Neural progenitor cell (in vitro differentiated cells): ENCODE measurements around the gene FBP1. TPM values are rescaled to one million over a fixed set of nuclear protein-coding genes. Genes with fewer than 3 reads are reported as not detected.

Experiments used
- DNase-seq: peaks from one replicate; pipeline ENCODE4 v3.0.0-alpha.2; 2016; ENCODE audit warnings: low spot score
- H2AFZ ChIP-seq: fragments of 200-600 bp; sonication (generic); replicated peaks from 2 replicates; pipeline ENCODE4 v1.6.1; 2016; ENCODE audit warnings: antibody characterized with exemption
- H3F3A ChIP-seq: fragments of 200-600 bp; sonication (generic); 2 replicates; pipeline ENCODE4 v1.6.1; 2016; ENCODE audit warnings: antibody characterized with exemption, low read depth
- H3K27ac ChIP-seq: fragments of 200-600 bp; sonication (generic); 2 replicates; pipeline ENCODE4 v1.5.1; 2016; ENCODE audit warnings: mild to moderate bottlenecking
- H3K27me3 ChIP-seq: fragments of 200-600 bp; sonication (generic); 2 replicates; pipeline ENCODE4 v1.6.1; 2016; ENCODE audit warnings: mild to moderate bottlenecking, moderate library complexity
- H3K36me3 ChIP-seq: fragments of 200-600 bp; sonication (generic); 2 replicates; pipeline ENCODE4 v1.5.1; 2016
- H3K4me1 ChIP-seq: fragments of 200-600 bp; sonication (generic); 2 replicates; pipeline ENCODE4 v1.6.1; 2016; ENCODE audit warnings: mixed run types
- H3K4me2 ChIP-seq: fragments of 200-600 bp; sonication (generic); 2 replicates; pipeline ENCODE4 v1.6.1; 2016
- H3K4me3 ChIP-seq: fragments of 200-600 bp; sonication (generic); 2 replicates; pipeline ENCODE4 v1.5.1; 2016
- H3K79me2 ChIP-seq: fragments of 200-600 bp; sonication (generic); 2 replicates; pipeline ENCODE4 v1.6.1; 2016; ENCODE audit warnings: low read depth
- H3K9ac ChIP-seq: fragments of 200-600 bp; sonication (generic); 2 replicates; pipeline ENCODE4 v1.6.1; 2016
- H3K9me3 ChIP-seq: fragments of 200-600 bp; sonication (generic); 2 replicates; pipeline ENCODE4 v1.5.1; 2016; ENCODE audit warnings: low read depth
- H4K20me1 ChIP-seq: fragments of 200-600 bp; sonication (generic); 2 replicates; pipeline ENCODE4 v1.6.1; 2016; ENCODE audit warnings: low read depth
- H3K27ac Mint-ChIP-seq: 3 replicates; pipeline ENCODE4 v1.8.0; 2021; ENCODE audit warnings: mixed read lengths
- H3K27me3 Mint-ChIP-seq: 2 replicates; pipeline ENCODE4 v1.8.0; 2022; ENCODE audit warnings: low read depth, mild to moderate bottlenecking, inconsistent platforms, moderate library complexity, mixed read lengths; ENCODE audit not compliant: insufficient read depth
- H3K36me3 Mint-ChIP-seq: 3 replicates; pipeline ENCODE4 v1.8.0; 2021; ENCODE audit warnings: mixed read lengths
- H3K4me1 Mint-ChIP-seq: 3 replicates; pipeline ENCODE4 v1.8.0; 2021; ENCODE audit warnings: mixed read lengths
- H3K4me3 Mint-ChIP-seq: 3 replicates; pipeline ENCODE4 v1.8.0; 2021; ENCODE audit warnings: mild to moderate bottlenecking, moderate library complexity, mixed read lengths
- H3K9me3 Mint-ChIP-seq: 3 replicates; pipeline ENCODE4 v1.8.0; 2020; ENCODE audit warnings: mixed read lengths
- EZH2 ChIP-seq: fragments of 200-600 bp; sonication (generic); IDR thresholded peaks from 2 replicates; pipeline ENCODE4 v1.6.1; 2017; ENCODE audit warnings: antibody characterized with exemption, mild to moderate bottlenecking, moderate library complexity
- EZH2phosphoT487 ChIP-seq: fragments of 200-600 bp; sonication (generic); IDR thresholded peaks from 2 replicates; pipeline ENCODE4 v1.6.1; 2017; ENCODE audit warnings: antibody characterized with exemption
- total RNA-seq: library from RNA; depleted of rRNA; stranded (reverse); fragments of >200 nt; gene quantifications from 2 replicates; pipeline ENCODE4 v1.2.3, GENCODE V29; 2015; ENCODE audit warnings: low replicate concordance
- TF ChIP-seq, protein P1 (sequence below): fragments of 200-600 bp; sonication (generic); IDR thresholded peaks from 2 replicates; pipeline ENCODE4 v1.5.1; 2017; ENCODE audit warnings: antibody characterized with exemption, mild to moderate bottlenecking

FBP1 gene
- total RNA-seq, 1 donor from 2014 or later, result not detected

DNA sequence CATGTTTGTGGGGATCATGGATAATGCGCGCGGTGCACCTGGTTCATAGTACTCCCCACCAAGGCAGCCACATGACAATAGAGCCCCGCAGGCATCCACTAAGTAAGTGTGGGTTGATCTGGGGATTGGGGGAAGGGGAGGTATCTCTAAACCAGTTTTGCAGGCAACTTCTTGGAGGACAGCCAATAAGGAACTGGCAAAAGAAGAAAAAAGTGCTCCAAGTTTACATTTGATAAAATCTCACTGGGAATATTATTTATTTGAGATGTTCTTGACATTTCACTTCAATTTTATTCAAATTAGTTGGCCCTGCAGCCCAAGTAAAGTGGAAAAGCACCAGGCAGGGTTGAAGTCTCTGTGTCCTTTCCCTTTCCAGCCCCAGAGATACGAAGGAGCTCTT, 8.5 kb downstream of the FBP1 start:
- H4K20me1 ChIP-seq, result no peaks in the 10 kb centered on the region
- no peaks in the 10 kb centered on the region for H3K9me3 Mint-ChIP-seq
- H2AFZ ChIP-seq, result no peak overlapping the region
- TF ChIP-seq EZH2, result no peak
- TF ChIP-seq, protein P1, sequence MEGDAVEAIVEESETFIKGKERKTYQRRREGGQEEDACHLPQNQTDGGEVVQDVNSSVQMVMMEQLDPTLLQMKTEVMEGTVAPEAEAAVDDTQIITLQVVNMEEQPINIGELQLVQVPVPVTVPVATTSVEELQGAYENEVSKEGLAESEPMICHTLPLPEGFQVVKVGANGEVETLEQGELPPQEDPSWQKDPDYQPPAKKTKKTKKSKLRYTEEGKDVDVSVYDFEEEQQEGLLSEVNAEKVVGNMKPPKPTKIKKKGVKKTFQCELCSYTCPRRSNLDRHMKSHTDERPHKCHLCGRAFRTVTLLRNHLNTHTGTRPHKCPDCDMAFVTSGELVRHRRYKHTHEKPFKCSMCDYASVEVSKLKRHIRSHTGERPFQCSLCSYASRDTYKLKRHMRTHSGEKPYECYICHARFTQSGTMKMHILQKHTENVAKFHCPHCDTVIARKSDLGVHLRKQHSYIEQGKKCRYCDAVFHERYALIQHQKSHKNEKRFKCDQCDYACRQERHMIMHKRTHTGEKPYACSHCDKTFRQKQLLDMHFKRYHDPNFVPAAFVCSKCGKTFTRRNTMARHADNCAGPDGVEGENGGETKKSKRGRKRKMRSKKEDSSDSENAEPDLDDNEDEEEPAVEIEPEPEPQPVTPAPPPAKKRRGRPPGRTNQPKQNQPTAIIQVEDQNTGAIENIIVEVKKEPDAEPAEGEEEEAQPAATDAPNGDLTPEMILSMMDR, result no peak
- no peak for TF ChIP-seq EZH2phosphoT487
- no peak overlapping the region for H3K27ac Mint-ChIP-seq
- H3K4me3 Mint-ChIP-seq, result no peak overlapping the region
- H3K27me3 ChIP-seq, result peaks cover 14% of the 10 kb centered on the region
- no peaks in the 10 kb centered on the region for H3K9me3 ChIP-seq
- no peaks in the 10 kb centered on the region for H3K36me3 Mint-ChIP-seq
- peaks cover 7% of the 10 kb centered on the region for H3K4me1 ChIP-seq
- no peaks in the 10 kb centered on the region for H3F3A ChIP-seq
- no peak overlapping the region for H3K9ac ChIP-seq
- no peak overlapping the region for H3K27ac ChIP-seq
- DNase-seq, result peak; percentile 26
- H3K4me3 ChIP-seq, result no peak overlapping the region
- H3K36me3 ChIP-seq, result no peaks in the 10 kb centered on the region
- H3K79me2 ChIP-seq, result no peaks in the 10 kb centered on the region
- H3K4me1 Mint-ChIP-seq, result peaks cover 12% of the 10 kb centered on the region
- peaks cover 19% of the 10 kb centered on the region for H3K27me3 Mint-ChIP-seq
- H3K4me2 ChIP-seq, result peak overlapping the region; percentile 27

DNA sequence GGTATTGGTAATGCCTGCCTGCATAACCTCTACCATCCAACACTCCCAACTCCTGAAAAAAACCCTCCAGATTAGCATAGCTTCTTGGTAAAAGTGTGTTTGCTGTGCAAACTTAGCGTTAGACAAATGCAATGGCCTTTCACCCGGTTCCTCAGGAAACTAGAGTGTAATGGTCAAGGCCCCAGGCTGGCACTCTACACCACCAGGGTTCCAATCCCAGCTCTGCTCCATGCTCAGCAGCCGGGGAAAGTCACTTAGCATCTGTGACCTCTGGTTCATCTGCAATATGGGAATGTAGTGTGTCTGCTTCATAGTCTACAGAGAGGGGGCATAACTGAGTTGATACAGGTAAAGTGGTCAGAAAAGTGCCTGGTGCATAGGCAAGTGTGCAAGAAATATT, 9.0 kb downstream of the FBP1 start:
- TF ChIP-seq, protein P1, result no peak
- no peak for TF ChIP-seq EZH2
- TF ChIP-seq EZH2phosphoT487, result no peak
- H3K4me3 Mint-ChIP-seq, result no peak overlapping the region
- peaks cover 21% of the 10 kb centered on the region for H3K27me3 Mint-ChIP-seq
- H3K9ac ChIP-seq, result no peak overlapping the region
- H3K4me1 Mint-ChIP-seq, result peaks cover 12% of the 10 kb centered on the region
- no peaks in the 10 kb centered on the region for H3K36me3 ChIP-seq
- no peak overlapping the region for H2AFZ ChIP-seq
- DNase-seq, result no peak
- peaks cover 9% of the 10 kb centered on the region for H3K27me3 ChIP-seq
- H3K9me3 Mint-ChIP-seq, result no peaks in the 10 kb centered on the region
- no peak overlapping the region for H3K4me3 ChIP-seq
- peaks cover 7% of the 10 kb centered on the region for H3K4me1 ChIP-seq
- H3K79me2 ChIP-seq, result no peaks in the 10 kb centered on the region
- H3K27ac Mint-ChIP-seq, result no peak overlapping the region
- H3K36me3 Mint-ChIP-seq, result no peaks in the 10 kb centered on the region
- no peak overlapping the region for H3K4me2 ChIP-seq
- no peaks in the 10 kb centered on the region for H3F3A ChIP-seq
- H4K20me1 ChIP-seq, result no peaks in the 10 kb centered on the region
- no peak overlapping the region for H3K27ac ChIP-seq
- no peaks in the 10 kb centered on the region for H3K9me3 ChIP-seq

DNA sequence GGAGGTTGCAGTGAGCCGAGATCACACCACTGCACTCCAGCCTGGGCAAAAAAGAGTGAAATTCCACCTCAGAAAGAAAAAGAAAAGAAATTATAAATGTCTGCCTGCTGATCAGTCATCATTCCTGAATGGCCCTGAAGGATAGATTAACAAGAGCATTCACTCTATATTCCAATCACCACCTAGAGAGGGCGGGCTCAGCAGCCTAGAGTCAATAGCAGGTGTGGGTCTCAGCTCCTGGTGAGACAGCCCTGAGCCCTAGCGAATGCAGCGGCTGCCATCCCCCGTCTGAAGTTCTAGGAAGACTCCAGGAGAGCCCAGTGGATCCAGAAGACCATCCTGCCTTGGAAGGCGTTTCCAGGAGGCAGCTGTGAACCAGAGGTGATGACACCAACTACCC, 12.0 kb downstream of the FBP1 start:
- peaks cover 17% of the 10 kb centered on the region for H3K27me3 Mint-ChIP-seq
- H3K79me2 ChIP-seq, result no peaks in the 10 kb centered on the region
- H3K4me3 ChIP-seq, result no peak overlapping the region
- no peak overlapping the region for H3K4me3 Mint-ChIP-seq
- H3K27ac ChIP-seq, result no peak overlapping the region
- no peaks in the 10 kb centered on the region for H3K9me3 Mint-ChIP-seq
- peaks cover 7% of the 10 kb centered on the region for H3K4me1 ChIP-seq
- no peak overlapping the region for H2AFZ ChIP-seq
- no peaks in the 10 kb centered on the region for H3F3A ChIP-seq
- no peaks in the 10 kb centered on the region for H3K27me3 ChIP-seq
- H3K9me3 ChIP-seq, result no peaks in the 10 kb centered on the region
- no peaks in the 10 kb centered on the region for H3K36me3 Mint-ChIP-seq
- H3K36me3 ChIP-seq, result no peaks in the 10 kb centered on the region
- TF ChIP-seq EZH2phosphoT487 (no peak), EZH2 (no peak)
- TF ChIP-seq, protein P1, result peak; percentile 5
- H3K27ac Mint-ChIP-seq, result no peak overlapping the region
- peaks cover 17% of the 10 kb centered on the region for H3K4me1 Mint-ChIP-seq
- H3K4me2 ChIP-seq, result no peak overlapping the region
- no peaks in the 10 kb centered on the region for H4K20me1 ChIP-seq
- DNase-seq, result no peak
- H3K9ac ChIP-seq, result no peak overlapping the region
